WTC11 (cell line): Measurements from ENCODE around the gene FOXA1. TPM values are rescaled to one million over a fixed set of nuclear protein-coding genes. Genes with fewer than 3 reads are reported as not detected.

Experiments used
- ATAC-seq: fragments of 200-7000 bp; cut with Tn5 transposase; 2 replicates; pipeline ENCODE4 v1.10.0; 2021; ENCODE audit warnings: mild to moderate bottlenecking, moderate library complexity
- CTCF ChIA-PET: fragments of 300-600 bp; sonication (Branson Sonifier 250); formaldehyde crosslinking; loops from one replicate; lab custom pipeline; 2021; ENCODE audit warnings: antibody characterized with exemption; lab: Charles Lee
- POLR2A ChIA-PET: fragments of 350-600 bp; sonication (Branson Sonifier 250); formaldehyde crosslinking; loops from one replicate; lab custom pipeline; 2021; ENCODE audit warnings: antibody characterized with exemption; lab: Charles Lee
- DNase-seq: peaks from one replicate; pipeline ENCODE4 v3.0.0; 2021; ENCODE audit warnings: low spot score
- H3K27ac Mint-ChIP-seq: 2 replicates; pipeline ENCODE4 v1.8.0; 2021; ENCODE audit warnings: mixed read lengths
- H3K27me3 Mint-ChIP-seq: 2 replicates; pipeline ENCODE4 v1.8.0; 2021; ENCODE audit warnings: low read depth, mild to moderate bottlenecking, moderate library complexity, mixed read lengths
- H3K36me3 Mint-ChIP-seq: 2 replicates; pipeline ENCODE4 v1.8.0; 2021; ENCODE audit warnings: mixed read lengths
- H3K4me1 Mint-ChIP-seq: 2 replicates; pipeline ENCODE4 v1.8.0; 2022; ENCODE audit warnings: mixed read lengths
- H3K4me3 Mint-ChIP-seq: 2 replicates; pipeline ENCODE4 v1.8.0; 2021; ENCODE audit warnings: mild to moderate bottlenecking, moderate library complexity, mixed read lengths
- H3K9me3 Mint-ChIP-seq: 2 replicates; pipeline ENCODE4 v1.8.0; 2021; ENCODE audit warnings: mixed read lengths
- GABPB1 ChIP-seq: sonication (generic); formaldehyde crosslinking; IDR thresholded peaks from 2 replicates; pipeline ENCODE4 v1.8.1; 2023; ENCODE audit warnings: mild to moderate bottlenecking, missing genetic modification reagents
- GRHL2 ChIP-seq: fragments of 250-450 bp; sonication (Bioruptor Pico); IDR thresholded peaks from 2 replicates; pipeline ENCODE4 v1.8.0; 2022; ENCODE audit warnings: mild to moderate bottlenecking, moderate library complexity; ENCODE audit not compliant: insufficient replicate concordance, severe bottlenecking
- GTF2I ChIP-seq: fragments of 250-450 bp; sonication (Bioruptor Pico); conservative IDR thresholded peaks from 2 replicates; pipeline ENCODE4 v1.4.0; 2021; ENCODE audit warnings: mild to moderate bottlenecking
- IRF2 ChIP-seq: sonication (generic); formaldehyde crosslinking; IDR thresholded peaks from 2 replicates; pipeline ENCODE4 v1.8.0; 2022; ENCODE audit warnings: low read depth, missing genetic modification reagents, borderline replicate concordance
- NFYB ChIP-seq: sonication (generic); formaldehyde crosslinking; conservative IDR thresholded peaks from 2 replicates; pipeline ENCODE4 v1.8.0; 2022; ENCODE audit warnings: low read depth, missing genetic modification reagents
- NR2C2 ChIP-seq: sonication (generic); formaldehyde crosslinking; IDR thresholded peaks from 2 replicates; pipeline ENCODE4 v1.8.0; 2022; ENCODE audit warnings: mild to moderate bottlenecking, missing genetic modification reagents
- OVOL2 ChIP-seq: fragments of 250-450 bp; sonication (Bioruptor Pico); IDR thresholded peaks from 2 replicates; pipeline ENCODE4 v1.9.0; 2021; ENCODE audit warnings: mild to moderate bottlenecking, borderline replicate concordance
- RELA ChIP-seq: sonication (generic); formaldehyde crosslinking; IDR thresholded peaks from 2 replicates; pipeline ENCODE4 v1.8.1; 2022; ENCODE audit warnings: missing genetic modification reagents, mild to moderate bottlenecking, borderline replicate concordance
- SMAD3 ChIP-seq: sonication (generic); formaldehyde crosslinking; IDR thresholded peaks from 2 replicates; pipeline ENCODE4 v1.8.0; 2022; ENCODE audit warnings: missing genetic modification reagents, mild to moderate bottlenecking, borderline replicate concordance
- TCF7 ChIP-seq: sonication (generic); formaldehyde crosslinking; IDR thresholded peaks from 2 replicates; pipeline ENCODE4 v1.8.0; 2022; ENCODE audit warnings: mild to moderate bottlenecking, low read depth, missing genetic modification reagents, moderate library complexity
- TEAD1 ChIP-seq: sonication (generic); formaldehyde crosslinking; IDR thresholded peaks from 2 replicates; pipeline ENCODE4 v1.8.0; 2022; ENCODE audit warnings: mild to moderate bottlenecking, missing genetic modification reagents
- total RNA-seq: library from RNA; stranded (reverse); gene quantifications from 3 replicates; pipeline ENCODE4 v1.2.3, GENCODE V29; 2021
- TF ChIP-seq, protein P1 (sequence below): fragments of 200-600 bp; IDR thresholded peaks from 2 replicates; pipeline ENCODE4 v1.8.0; 2022; ENCODE audit warnings: antibody characterized with exemption
- TF ChIP-seq, protein P2 (sequence below): sonication (generic); formaldehyde crosslinking; IDR thresholded peaks from 2 replicates; pipeline ENCODE4 v1.8.1; 2023; ENCODE audit warnings: mild to moderate bottlenecking, missing genetic modification reagents, moderate library complexity
- TF ChIP-seq, protein P3 (sequence below): sonication (generic); formaldehyde crosslinking; IDR thresholded peaks from 2 replicates; pipeline ENCODE4 v1.8.1; 2022; ENCODE audit warnings: mild to moderate bottlenecking, missing genetic modification reagents, moderate library complexity, borderline replicate concordance
- TF ChIP-seq, protein P4 (sequence below): fragments of 250-450 bp; sonication (Bioruptor Pico); IDR thresholded peaks from 2 replicates; pipeline ENCODE4 v1.9.0; 2021; ENCODE audit warnings: mild to moderate bottlenecking
- TF ChIP-seq, protein P5 (sequence below): fragments of 250-450 bp; sonication (Bioruptor Pico); IDR thresholded peaks from 2 replicates; pipeline ENCODE4 v1.8.0; 2021; ENCODE audit warnings: mild to moderate bottlenecking
- TF ChIP-seq, protein P6 (sequence below): sonication (generic); formaldehyde crosslinking; IDR thresholded peaks from 2 replicates; pipeline ENCODE4 v1.8.0; 2022; ENCODE audit warnings: mild to moderate bottlenecking, missing genetic modification reagents
- TF ChIP-seq, protein P7 (sequence below): fragments of 250-450 bp; sonication (Bioruptor Pico); IDR thresholded peaks from 2 replicates; pipeline ENCODE4 v1.9.0; 2021; ENCODE audit warnings: mild to moderate bottlenecking

Gene FOXA1
- total RNA-seq, 1 experiment from 2014 or later, result 0.28 TPM

DNA sequence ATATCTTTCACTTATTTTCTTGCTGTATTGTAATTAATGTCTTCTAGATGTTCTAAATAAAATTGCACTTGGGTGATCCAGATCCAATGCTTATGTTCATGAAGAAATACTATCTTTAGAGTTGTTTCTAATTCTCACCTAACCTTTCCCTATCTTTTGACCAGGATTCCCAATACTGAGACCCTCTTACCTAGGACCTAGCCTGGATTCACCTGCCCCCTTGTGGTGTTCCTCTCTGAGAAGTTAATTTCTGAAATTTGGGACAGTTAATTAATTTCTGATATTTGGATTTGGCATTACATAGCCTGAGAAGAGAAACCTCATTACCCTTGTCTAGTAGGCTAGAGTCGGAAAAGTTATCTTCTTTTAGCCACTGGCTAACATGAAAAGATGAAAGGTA is 29.5 kb downstream of the FOXA1 start:
- Mint-ChIP-seq H3K4me3 (no peak overlapping the region), H3K27me3 (no peaks in the 10 kb centered on the region), H3K4me1 (peaks cover 9% of the 10 kb centered on the region), H3K9me3 (no peaks in the 10 kb centered on the region), H3K36me3 (no peaks in the 10 kb centered on the region), H3K27ac (no peak overlapping the region)
- POLR2A ChIA-PET, result no interaction called here
- CTCF ChIA-PET, result interaction anchor here (1.0 kb wide), 1 partner anchor 225 kb away, joined by 3 read pairs; no protein-coding TSS in a partner anchor
- DNase-seq, result peak; percentile 21
- 0 out of 2 replicates have a peak, but pooled peaks have one; percentile 22 for TF ChIP-seq GABPB1
- TF ChIP-seq, protein P1, sequence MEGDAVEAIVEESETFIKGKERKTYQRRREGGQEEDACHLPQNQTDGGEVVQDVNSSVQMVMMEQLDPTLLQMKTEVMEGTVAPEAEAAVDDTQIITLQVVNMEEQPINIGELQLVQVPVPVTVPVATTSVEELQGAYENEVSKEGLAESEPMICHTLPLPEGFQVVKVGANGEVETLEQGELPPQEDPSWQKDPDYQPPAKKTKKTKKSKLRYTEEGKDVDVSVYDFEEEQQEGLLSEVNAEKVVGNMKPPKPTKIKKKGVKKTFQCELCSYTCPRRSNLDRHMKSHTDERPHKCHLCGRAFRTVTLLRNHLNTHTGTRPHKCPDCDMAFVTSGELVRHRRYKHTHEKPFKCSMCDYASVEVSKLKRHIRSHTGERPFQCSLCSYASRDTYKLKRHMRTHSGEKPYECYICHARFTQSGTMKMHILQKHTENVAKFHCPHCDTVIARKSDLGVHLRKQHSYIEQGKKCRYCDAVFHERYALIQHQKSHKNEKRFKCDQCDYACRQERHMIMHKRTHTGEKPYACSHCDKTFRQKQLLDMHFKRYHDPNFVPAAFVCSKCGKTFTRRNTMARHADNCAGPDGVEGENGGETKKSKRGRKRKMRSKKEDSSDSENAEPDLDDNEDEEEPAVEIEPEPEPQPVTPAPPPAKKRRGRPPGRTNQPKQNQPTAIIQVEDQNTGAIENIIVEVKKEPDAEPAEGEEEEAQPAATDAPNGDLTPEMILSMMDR, result peak; percentile 23; the same call in 1 of the 2 replicates
- TF ChIP-seq, protein P2, sequence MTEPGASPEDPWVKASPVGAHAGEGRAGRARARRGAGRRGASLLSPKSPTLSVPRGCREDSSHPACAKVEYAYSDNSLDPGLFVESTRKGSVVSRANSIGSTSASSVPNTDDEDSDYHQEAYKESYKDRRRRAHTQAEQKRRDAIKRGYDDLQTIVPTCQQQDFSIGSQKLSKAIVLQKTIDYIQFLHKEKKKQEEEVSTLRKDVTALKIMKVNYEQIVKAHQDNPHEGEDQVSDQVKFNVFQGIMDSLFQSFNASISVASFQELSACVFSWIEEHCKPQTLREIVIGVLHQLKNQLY (CRISPR knock-in tag), result no peak
- peak; percentile 38; the same call in 1 of the 2 replicates for ATAC-seq

DNA sequence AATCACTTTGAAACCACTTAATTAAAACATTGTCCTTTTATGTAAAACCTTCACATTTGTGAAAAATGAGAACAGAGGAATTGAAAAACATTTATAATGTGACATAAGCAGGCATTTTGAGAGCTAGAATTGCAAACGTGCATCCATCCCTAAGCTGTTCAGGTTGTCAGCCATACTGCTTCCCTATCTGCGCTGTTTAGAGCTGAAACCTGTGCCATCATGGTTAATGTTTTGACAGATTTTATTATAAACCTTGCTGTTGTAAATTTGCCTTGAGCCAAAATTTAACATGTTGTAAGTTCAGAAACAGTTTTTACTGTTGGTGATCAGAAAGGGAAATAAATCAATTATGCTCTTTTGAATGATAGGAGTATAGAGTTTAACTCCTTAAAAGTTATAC is 31.9 kb downstream of the FOXA1 start:
- TF ChIP-seq SMAD3 (no peak), GRHL2 (CRISPR knock-in tag) (no peak), RELA (CRISPR knock-in tag) (no peak), NFYB (no peak), GABPB1 (no peak), NR2C2 (CRISPR knock-in tag) (no peak), TCF7 (no peak), TEAD1 (CRISPR knock-in tag) (no peak), IRF2 (CRISPR knock-in tag) (no peak), OVOL2 (CRISPR knock-in tag) (no peak), GTF2I (no peak)
- TF ChIP-seq, protein P3, sequence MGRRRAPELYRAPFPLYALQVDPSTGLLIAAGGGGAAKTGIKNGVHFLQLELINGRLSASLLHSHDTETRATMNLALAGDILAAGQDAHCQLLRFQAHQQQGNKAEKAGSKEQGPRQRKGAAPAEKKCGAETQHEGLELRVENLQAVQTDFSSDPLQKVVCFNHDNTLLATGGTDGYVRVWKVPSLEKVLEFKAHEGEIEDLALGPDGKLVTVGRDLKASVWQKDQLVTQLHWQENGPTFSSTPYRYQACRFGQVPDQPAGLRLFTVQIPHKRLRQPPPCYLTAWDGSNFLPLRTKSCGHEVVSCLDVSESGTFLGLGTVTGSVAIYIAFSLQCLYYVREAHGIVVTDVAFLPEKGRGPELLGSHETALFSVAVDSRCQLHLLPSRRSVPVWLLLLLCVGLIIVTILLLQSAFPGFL (CRISPR knock-in tag), result no peak
- TF ChIP-seq, protein P4, sequence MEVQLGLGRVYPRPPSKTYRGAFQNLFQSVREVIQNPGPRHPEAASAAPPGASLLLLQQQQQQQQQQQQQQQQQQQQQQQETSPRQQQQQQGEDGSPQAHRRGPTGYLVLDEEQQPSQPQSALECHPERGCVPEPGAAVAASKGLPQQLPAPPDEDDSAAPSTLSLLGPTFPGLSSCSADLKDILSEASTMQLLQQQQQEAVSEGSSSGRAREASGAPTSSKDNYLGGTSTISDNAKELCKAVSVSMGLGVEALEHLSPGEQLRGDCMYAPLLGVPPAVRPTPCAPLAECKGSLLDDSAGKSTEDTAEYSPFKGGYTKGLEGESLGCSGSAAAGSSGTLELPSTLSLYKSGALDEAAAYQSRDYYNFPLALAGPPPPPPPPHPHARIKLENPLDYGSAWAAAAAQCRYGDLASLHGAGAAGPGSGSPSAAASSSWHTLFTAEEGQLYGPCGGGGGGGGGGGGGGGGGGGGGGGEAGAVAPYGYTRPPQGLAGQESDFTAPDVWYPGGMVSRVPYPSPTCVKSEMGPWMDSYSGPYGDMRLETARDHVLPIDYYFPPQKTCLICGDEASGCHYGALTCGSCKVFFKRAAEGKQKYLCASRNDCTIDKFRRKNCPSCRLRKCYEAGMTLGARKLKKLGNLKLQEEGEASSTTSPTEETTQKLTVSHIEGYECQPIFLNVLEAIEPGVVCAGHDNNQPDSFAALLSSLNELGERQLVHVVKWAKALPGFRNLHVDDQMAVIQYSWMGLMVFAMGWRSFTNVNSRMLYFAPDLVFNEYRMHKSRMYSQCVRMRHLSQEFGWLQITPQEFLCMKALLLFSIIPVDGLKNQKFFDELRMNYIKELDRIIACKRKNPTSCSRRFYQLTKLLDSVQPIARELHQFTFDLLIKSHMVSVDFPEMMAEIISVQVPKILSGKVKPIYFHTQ (CRISPR knock-in tag), result no peak
- TF ChIP-seq, protein P2 (CRISPR knock-in tag), result no peak
- TF ChIP-seq, protein P5, sequence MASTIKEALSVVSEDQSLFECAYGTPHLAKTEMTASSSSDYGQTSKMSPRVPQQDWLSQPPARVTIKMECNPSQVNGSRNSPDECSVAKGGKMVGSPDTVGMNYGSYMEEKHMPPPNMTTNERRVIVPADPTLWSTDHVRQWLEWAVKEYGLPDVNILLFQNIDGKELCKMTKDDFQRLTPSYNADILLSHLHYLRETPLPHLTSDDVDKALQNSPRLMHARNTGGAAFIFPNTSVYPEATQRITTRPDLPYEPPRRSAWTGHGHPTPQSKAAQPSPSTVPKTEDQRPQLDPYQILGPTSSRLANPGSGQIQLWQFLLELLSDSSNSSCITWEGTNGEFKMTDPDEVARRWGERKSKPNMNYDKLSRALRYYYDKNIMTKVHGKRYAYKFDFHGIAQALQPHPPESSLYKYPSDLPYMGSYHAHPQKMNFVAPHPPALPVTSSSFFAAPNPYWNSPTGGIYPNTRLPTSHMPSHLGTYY (CRISPR knock-in tag), result no peak
- TF ChIP-seq, protein P6, sequence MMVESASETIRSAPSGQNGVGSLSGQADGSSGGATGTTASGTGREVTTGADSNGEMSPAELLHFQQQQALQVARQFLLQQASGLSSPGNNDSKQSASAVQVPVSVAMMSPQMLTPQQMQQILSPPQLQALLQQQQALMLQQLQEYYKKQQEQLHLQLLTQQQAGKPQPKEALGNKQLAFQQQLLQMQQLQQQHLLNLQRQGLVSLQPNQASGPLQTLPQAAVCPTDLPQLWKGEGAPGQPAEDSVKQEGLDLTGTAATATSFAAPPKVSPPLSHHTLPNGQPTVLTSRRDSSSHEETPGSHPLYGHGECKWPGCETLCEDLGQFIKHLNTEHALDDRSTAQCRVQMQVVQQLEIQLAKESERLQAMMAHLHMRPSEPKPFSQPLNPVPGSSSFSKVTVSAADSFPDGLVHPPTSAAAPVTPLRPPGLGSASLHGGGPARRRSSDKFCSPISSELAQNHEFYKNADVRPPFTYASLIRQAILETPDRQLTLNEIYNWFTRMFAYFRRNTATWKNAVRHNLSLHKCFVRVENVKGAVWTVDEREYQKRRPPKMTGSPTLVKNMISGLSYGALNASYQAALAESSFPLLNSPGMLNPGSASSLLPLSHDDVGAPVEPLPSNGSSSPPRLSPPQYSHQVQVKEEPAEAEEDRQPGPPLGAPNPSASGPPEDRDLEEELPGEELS, result no peak
- TF ChIP-seq, protein P7, sequence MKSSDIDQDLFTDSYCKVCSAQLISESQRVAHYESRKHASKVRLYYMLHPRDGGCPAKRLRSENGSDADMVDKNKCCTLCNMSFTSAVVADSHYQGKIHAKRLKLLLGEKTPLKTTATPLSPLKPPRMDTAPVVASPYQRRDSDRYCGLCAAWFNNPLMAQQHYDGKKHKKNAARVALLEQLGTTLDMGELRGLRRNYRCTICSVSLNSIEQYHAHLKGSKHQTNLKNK (CRISPR knock-in tag), result no peak
- TF ChIP-seq, all 79 proteins: peak for 0
- Mint-ChIP-seq H3K36me3 (no peaks in the 10 kb centered on the region; the same call in 1 of the 2 replicates), H3K9me3 (no peaks in the 10 kb centered on the region), H3K4me1 (peaks cover 9% of the 10 kb centered on the region), H3K27ac (no peak overlapping the region), H3K27me3 (no peaks in the 10 kb centered on the region), H3K4me3 (no peak overlapping the region)
- no peak for ATAC-seq
- POLR2A ChIA-PET, result no interaction called here
- DNase-seq, result no peak
- CTCF ChIA-PET, result interaction anchor here (0.8 to 1.0 kb wide), 2 partner anchors 29 to 311 kb away, joined by 3 read pairs; no protein-coding TSS in a partner anchor
